Activated gamma-delta T cell treated with Interleukin-2 at 50 U/mL for 16 hours (primary cell): ENCODE results near the gene RGS19.

Source experiments
- DNase-seq: peaks from one replicate; pipeline ENCODE4 v3.0.0-alpha.2; 2020

The RGS19 gene

DNA sequence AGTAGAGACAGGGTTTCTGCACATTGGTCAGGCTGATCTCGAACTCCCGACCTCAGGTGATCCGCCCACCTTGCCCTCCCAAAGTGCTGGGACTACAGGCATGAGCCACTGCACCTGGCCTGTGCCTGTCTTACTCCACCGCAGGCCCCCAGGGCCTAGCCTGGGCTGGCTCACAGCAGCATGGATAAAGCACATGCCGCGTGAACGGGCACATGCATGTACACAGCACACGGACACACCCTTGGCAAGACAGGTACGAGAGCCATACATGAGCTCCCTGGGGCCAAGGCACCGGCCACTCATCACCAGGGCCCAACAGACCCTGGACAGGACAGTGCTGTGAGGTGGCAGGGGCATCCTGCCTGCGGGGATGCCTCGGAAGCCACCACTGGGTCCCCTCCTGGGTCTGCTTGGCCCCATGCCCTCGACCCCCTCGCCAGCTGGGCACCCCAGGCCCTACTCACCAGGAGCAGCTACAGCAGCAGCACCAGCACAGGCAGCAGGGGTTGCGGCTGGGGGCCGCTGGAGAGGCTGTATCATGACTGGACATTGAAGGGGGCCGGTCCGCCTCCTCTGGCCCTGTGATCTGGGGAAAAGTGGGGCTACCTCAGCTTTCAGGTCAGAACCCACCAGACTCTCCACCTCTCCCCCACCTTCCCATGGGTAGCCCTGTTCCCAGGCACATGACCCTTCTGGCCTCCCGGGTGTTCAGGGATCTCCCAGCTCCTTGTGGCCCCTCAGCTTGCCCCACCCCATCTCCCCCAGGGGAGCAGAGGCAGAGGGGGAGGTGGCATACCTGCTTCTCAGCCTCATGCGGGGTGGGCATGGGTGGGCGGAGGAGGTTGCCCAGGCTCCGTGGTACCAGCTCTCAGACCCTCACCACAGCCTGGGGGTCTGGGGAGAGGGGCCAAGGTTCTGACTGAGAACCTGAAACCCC, 3.0 kb downstream of the RGS19 start:
- DNase-seq = no peak

DNA sequence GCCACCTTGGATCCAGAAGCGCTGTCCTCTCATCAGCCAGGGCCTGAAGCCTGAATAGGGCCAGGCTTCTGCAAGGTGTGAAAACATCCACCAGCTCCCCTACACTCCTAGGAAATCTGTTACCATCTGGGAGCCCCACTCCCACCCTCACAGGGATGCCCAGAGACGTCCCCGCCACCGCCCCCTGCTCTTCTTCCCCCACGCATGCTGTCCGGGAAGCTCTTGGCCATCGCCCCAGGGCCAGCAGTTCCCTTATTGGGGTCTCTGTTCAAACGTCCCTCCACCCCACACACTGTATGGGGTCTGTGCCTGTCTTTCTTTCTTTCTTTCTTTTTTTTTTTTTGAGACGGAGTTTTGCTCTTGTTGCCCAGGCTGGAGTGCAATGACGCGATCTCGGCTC, 3.8 kb downstream of the RGS19 start:
- no peak for DNase-seq

DNA sequence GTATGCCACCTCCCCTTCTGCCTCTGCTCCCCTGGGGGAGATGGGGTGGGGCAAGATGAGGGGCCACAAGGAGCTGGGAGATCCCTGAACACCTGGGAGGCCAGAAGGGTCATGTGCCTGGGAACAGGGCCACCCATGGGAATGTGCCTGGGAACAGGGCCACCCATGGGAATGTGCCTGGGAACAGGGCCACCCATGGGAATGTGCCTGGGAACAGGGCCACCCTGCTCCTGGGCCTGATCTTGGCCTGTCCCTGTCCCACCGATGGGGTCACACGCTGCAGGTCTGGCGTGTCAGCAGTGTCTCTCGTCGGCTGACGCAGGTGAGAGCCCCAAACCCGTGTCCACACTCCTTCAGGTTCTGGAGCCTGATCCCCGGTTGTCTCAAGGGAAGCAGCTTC, 4.4 kb downstream of the RGS19 start:
- no peak for DNase-seq

DNA sequence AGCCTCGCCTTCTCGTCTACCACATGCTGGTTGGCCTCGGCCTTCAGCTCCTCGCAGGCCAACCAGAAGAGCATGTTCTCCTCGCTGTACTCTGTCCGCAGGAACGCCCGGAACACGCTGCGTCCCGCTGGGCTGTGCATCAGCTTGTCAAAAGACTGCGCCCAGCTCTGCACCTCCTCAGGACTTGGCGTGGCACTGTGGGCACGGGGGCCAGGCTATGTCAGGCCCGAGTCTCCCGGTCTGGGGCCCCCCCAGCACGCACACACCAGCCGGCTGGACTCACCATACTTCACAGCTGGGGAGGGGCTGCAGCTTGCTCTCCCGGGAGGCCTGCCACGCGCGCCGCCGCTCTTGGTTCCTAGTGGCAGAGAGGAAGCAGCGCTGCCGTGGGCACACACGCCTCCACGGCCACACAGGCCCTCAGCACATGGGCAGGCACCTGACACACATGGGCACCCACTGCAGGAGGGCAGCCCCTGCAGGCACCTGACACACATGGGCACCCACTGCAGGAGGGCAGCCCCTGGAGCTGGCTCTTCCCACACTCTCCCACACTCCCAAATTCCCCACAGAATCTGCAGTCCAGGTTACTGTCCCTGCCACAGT, 5.0 kb downstream of the RGS19 start:
- DNase-seq = no peak

DNA sequence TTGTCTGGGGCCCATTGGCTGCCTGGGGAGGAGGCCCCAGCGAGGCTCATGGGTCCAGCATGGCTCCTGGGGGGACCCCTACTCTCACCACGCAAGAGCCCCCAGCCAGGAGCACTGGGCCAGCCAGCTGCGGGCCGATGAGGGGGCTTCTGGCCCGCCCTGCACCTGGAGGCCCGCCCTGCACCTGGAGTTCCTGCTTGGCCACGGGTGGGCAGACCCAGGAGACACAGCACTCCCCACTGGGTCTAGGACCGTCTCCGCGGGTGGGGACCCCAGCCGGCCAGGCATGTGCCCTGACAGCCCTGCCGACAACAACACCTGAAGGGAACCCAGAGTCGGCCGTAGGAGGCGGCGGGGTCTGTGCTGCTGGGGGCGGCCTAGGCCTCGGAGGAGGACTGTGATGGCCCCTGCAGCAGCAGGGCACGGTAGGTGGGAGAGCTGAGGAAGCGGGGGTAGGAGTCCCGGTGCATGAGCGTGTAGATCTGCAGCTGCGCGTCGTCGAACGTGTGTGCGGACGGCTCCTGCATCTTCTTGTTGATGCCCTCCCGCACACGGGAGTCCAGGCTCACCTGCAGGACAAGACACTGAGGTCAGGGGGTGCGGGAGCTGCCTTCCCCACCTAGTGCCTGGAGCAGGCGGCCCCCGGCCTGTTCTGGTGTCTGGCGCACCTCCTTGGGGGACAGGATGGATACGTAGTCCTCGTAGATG, 5.7 kb downstream of the RGS19 start:
- no peak for DNase-seq

DNA sequence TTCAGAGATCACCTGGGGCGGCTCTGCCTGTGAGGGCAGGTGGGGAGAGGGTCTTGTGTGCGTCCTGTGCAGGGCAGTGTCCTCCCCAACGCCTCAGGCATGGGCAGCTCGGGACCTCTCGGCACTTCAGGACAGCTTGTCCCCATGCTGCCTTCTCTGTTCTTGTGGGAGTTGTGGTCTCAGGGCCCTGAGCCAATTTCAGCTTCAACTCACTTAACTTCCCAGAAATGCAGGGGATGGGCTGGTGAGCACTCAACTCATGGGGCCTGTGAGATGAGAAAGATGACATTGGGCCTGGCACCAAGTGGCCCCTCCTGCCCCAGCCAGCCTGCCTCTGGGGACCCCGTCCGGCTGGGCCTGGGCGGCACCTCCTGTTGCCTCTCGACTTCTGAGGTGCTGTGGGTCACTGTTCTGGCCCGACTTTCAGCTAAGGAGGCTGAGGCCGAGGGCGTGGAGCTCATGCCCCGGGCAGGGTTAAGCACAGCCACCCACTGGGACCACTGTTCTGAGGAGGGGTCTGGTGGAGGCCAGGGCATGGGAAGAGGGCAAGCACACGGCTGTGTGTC, 6.7 kb downstream of the RGS19 start:
- no peak for DNase-seq

DNA sequence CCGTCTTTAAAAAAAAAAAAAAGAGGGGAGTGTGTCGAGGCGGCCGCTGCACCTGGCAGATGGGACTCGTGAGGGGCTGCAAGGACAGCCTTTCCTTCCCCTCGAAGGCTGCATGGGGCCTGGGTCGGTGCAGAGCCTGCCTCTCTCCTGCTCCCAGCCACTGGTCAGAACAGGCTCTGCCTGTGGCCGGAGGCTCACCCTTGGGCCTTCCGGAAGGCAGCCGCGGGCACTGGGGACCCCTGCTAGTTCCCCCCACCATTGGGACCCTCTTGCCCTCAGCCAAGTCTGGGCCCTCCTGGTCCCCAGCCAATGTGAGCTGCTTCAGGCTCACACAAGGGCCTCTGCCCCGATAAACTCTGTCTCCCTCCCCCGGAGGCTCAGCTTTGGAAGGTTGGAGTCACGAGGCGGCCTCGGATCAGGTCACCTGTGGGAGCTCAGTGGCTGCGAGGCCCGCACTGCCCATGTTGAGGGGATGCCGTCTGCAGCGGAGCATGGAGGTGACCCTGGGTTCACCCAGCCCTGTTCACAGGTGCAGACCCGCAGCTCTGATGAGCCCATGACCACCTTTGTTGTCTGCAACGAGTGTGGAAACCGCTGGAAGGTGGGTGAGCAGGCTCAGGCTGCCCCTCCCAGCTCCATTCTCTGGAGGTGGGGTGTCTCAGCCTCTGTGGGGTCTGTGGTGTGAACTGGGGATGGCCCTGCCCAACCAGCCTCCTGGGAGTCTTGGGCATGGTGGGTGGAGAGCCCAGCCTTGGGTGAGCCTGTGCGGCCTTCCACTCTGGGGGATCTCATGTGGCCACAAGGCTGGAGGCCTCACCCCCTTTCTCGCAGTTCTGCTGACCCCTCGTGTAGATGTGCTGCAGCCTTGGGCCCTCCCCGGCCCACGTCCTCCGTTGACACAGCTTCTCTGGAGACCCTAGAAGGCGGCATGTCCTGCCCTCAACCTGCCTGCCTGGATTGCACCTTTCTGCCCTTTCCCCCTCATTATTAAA, 7.7 kb downstream of the RGS19 start:
- no peak for DNase-seq

DNA sequence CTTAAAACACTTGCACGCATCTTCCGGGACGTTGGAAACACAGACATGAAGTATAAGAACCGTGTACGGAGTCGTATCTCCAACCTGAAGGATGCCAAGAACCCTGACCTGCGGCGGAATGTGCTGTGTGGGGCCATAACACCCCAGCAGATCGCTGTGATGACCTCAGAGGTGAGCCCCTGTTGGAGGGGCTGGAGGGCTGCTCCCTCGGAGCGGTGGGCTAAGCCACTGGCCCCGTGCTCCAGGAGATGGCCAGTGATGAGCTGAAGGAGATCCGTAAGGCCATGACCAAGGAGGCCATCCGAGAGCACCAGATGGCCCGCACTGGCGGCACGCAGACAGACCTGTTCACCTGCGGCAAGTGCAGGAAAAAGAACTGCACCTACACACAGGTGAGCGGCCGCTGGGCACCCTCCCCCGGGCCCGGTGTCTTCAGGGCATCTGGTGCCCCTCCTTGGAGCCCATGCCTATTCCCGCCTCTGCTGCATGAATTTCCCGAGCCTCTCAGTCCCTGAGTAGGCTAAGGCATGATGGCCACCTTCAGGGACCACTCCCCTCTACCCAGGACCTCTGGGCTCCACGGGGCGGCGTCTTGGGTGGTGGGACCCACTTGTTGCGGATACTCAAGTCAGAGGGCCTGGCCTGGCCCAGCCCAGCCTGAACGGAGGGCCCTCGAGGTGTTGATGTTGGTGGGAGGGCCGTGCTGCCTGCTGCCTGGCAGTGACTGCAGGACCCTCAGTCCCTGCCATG, 8.9 kb downstream of the RGS19 start:
- no peak for DNase-seq

DNA sequence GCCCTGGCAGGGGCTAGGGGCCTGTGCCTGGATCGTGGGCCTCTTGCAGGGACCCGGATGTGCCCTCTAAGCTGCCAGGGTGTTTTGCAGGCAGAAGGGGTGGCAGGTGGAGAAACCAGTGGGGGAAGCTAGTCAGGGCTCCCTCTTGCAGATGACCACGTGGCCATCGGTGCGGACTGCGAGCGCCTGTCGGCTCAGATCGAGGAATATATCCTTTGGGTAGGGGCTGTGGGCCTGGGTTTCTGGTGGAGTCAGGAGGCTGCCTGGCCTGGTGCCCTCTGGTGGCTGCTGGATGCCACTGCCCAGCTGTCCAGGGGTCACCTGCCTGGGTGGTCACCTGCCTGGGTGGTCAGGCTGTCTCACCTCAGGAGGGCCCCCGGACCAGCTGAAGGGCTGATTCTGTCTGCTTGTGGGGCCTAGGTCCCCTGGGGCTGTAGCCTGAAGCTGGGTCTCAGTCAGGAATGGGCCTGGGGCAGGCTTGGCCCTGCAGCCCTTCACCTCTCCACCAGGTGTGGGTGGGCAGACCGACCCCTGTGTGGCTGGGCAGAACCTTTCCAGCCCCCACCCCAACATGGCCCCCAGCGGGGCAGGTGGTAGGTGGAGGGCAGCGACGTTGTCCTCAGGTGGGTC, 9.6 kb downstream of the RGS19 start:
- no peak for DNase-seq

DNA sequence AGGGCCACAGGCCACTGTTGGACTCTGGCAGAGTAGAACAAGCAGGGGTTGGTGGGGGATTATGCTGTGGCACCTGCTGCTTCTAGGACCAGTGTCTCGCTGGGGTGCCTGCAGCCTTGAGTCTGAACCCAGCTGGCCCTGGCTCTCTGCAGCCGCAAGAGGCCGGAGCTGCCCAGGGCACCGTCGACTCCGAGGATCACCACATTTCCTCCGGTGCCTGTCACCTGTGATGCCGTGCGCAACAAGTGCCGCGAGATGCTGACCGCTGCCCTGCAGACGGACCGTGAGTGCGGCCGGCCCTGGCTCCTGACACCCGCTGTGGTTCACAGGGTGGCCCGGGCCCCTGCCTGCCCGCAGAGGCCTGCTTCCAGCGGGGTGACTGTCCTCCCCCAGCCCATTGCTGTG, 10.1 kb downstream of the RGS19 start:
- no peak for DNase-seq

DNA sequence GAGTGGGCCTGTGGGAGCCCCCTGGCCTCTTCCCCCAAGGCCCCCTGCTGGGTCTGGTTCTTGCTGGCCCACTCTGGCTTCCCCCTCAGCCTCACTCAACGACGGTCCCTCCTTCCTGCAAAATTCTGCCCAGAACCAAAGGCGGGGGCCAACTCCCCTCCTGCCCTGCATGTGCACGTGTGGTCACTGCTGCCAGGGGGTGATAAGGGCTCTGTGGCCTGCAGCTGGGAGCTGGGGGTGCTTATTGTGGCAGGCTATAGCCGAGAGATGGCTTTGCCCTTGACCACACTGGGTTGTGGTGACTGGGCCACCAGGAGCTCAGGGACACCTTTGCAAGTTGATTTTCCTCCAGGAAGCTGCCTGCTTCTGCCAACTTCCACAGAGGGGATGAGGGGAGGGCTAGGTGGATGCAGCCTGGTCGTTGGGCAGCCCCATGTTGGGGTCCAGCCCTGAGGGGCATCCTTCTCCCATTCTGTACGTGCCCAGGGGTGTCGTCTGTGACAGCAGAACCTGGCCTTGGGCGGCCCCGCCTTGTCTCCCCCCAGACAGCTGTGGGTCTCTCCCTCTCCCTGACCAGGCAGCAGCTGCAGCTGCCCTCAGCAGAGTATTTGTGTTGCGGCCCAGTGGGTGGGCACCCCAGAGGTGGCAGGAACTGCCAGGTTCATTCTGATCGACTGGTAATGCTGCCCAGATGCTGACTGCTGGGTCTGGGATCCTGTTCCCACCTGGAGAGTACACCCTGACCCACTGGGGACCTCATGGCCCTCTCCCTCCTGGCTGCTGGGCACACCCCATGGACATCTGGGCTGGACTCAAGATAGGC, 10.7 kb downstream of the RGS19 start:
- no peak for DNase-seq

DNA sequence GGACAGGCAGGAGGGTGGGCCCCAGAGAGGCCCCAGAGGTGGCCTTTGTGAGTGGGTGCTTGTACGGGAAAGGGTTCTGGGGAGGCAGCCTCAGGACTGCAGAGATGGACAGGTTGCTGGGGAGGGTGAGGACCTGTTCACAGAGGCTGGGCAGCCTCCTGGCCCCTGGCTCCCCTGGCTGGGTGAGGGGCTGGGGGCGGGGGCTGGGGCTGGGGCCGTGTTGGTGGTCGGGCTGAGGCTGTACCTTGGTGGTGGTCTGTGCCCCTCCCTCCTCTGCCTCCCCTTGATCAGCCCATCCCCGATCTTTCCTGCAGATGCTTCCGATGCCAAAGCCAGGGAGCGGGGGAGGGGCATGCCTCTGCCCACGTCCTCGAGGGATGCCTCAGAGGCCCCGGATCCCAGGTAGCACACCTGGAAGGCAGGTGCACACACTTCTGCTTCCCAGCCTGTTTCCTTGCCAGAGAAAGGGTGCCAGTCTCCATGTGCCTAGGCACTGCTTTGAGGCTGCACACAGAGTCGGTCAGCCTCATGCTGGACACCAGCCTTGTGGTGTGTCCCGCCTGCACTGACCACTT, 11.5 kb downstream of the RGS19 start:
- no peak for DNase-seq

DNA sequence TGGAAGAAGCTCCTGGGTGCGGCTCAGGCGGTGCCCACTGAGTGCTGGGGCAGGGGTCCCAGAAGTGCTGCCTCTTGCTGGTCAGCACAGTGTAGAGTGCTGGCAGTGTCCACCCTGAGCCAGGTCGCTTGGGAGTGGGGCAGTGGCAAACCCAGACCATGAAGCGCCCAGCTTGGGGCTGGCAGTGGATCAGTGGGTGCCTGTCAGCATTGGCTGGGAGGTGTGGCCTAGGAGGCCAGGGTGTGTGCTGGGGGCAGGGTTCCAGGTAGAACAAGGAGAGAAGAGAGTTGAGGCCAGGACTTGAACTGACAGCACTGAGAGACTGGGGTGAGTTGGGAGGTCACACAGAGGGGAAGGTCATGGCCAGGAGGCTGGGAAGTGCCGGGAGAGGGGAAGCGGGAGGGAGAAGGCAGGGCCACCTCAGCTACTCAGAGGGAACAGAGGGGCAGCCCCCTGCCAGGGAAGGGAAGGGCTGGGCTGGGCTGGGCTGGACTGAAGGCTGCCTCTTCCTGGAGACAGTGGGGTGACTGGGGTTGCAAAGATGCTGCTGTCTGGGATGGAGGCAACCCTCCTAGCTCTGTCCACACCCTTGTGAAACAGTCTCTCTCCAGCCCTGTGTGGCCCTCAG, 12.2 kb downstream of the RGS19 start:
- no peak for DNase-seq

DNA sequence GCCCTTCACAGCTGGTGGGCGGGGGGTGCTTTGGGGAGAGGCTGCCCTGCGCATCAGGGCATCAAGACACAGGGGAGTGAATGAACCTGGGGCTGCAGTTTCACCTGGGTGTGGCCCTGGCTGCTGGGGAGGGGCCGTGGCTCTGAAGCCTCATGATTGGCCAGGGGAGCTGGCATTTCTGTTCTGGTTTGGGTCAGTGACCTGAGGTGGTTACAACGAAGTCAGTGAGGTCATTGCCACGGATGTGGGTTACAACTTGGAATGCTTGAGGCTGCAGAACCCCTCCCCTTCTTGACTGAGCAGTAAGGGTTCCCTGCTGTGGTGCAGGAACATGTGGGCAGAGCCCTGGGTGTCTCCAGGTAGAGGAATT, 13.4 kb downstream of the RGS19 start:
- DNase-seq = peak; percentile 41

DNA sequence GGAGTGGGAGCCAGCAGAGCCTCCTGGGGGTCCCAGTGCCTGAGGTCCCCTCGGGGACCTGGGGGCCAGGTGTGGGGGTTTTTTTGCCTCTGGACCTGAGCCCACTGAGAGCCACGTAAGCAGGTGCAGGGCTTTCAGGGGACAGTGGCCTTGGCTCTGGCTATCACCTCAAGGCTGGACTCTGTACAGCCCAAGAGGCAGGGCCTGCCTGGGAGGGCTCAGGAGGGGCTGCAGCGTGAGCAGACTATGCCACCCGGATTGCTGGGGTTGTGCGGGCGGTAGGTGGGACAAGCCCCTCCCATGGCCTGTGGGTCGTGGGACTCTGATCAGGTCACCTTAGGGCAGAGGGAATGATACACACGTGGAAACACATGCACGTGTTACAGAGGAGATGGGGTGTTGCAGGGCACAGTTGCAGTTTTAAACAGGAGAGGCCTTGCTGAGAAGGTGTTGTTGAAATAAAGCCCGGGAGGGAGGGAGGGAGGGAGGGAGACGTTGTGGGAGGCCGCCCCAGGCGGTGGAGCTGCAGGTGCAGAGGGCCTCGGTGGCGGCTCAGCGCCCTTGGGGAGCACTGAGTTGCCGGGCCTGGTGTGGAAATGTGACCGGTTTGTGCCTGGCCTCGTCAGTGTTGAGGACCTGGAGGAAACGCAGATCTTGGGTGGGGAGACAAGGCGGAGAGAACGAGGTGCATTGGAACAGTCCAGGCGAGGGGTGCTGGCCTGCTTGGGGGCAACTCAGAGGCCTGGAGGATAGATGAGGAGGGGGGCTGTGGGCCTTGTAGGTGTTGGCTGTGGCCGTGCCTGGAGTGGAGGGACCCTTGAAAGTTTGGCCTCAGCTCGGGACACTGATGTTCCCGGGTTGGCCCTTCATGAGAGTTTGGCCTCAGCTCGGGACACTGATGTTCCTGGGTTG, 14.0 kb downstream of the RGS19 start:
- no peak for DNase-seq

DNA sequence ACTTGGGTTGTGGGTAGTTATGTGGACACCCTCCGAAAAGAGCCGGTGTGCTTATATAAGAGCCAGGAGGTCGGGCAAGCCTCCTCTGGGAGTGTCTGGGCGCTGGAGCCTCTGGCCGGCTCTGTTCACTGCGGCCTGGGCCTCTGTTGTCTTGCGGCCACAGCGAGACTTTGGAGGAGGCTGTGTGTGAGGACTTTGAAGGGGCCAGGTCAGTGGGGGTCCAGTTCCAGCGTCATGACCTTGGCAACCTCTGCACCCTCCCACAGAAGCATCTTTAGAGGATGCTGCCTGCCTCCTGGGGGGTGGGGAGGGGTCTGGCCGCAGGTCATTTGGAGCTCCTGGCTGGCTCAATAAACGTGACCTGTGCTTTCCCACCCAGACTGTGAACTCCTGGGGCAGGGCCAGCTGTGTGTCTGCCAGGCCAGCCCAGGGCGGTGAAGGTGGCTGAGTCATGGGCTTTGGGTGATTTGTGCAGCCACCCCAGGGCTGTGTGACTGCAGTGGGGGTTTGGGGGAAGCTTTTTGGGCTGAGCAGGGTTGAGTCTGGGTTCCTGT, 15.1 kb downstream of the RGS19 start:
- no peak for DNase-seq

DNA sequence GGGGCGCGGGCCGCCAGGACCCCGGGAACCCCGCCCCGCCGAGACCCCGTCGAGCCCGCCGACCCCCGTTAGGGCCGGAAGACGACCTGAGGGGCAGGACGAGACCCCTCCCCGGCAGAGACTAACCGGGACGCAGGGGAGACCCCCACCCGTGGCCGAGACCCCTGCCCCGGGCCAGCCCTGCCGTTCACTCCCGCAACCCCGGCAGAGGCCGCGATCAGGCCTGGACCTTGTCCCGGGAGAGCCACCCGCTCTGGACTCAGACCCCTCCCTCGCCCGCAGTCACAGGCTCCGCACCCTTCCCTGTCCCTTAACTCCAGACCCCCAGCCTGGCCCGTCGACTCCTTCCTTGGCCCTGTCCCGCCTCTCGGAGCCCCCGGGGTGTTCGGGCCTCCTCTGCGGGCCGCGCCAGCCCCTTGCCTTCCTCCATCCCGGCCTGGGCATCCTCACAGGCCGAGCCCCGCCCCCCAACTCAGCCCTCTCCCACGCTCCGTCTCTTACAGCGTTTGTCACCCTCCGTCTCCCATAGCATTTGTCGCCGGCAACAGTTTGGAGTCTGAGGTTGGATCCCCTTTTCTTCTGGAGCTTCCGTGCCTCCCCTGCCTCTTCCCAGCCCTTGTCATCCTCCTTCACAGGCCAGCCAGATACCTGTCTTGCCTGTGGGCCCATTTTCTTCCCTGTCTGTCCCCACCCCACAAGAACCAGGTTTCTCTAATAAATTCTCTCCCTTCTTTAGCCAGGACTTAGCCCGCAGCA, 15.8 kb downstream of the RGS19 start:
- DNase-seq = no peak
